MCF 10A (cell line): ENCODE results near the gene C1orf198. TPM values are rescaled to one million over a fixed set of nuclear protein-coding genes. Genes with fewer than 3 reads are reported as not detected.
A peak's percentile ranks its signal among the peaks of the same experiment; 100 is the strongest.

Source experiments
- BruUV-seq: library from RNA; stranded (reverse); fragments of 400-500 nt; replicated peaks from 2 replicates; lab custom pipeline; 2021; lab: Mats Ljungman, UMichigan
- CTCF ChIA-PET: fragments of 300-600 bp; sonication (Branson Sonifier 250); formaldehyde crosslinking; extraction: SDS; loops from one replicate; lab custom pipeline; 2021; ENCODE audit warnings: antibody characterized with exemption, inconsistent platforms; lab: Yijun Ruan, JAX
- POLR2A ChIA-PET: fragments of 300-600, 350-650 bp; sonication (Branson Sonifier 250); formaldehyde crosslinking; extraction: SDS; loops from one replicate; lab custom pipeline; 2020; ENCODE audit warnings: antibody characterized with exemption, inconsistent platforms; lab: Yijun Ruan, JAX
- DNase-seq: peaks from one replicate; pipeline ENCODE4 v3.0.0-alpha.2; 2018; ENCODE audit not compliant: unreplicated experiment
- H3K27ac Mint-ChIP-seq: one replicate; pipeline ENCODE4 v1.8.0; 2022; ENCODE audit warnings: mild to moderate bottlenecking, low read depth, mixed read lengths; ENCODE audit not compliant: unreplicated experiment
- H3K27me3 Mint-ChIP-seq: one replicate; pipeline ENCODE4 v1.8.0; 2022; ENCODE audit warnings: mixed read lengths; ENCODE audit not compliant: insufficient read depth, unreplicated experiment
- H3K36me3 Mint-ChIP-seq: one replicate; pipeline ENCODE4 v1.8.0; 2022; ENCODE audit warnings: mild to moderate bottlenecking, moderate library complexity, mixed read lengths; ENCODE audit not compliant: insufficient read depth, unreplicated experiment
- H3K4me1 Mint-ChIP-seq: one replicate; pipeline ENCODE4 v1.8.0; 2022; ENCODE audit warnings: mixed read lengths; ENCODE audit not compliant: insufficient read depth, unreplicated experiment
- H3K4me3 Mint-ChIP-seq: one replicate; pipeline ENCODE4 v1.8.0; 2022; ENCODE audit warnings: mild to moderate bottlenecking, moderate library complexity, mixed read lengths; ENCODE audit not compliant: unreplicated experiment
- H3K9me3 Mint-ChIP-seq: one replicate; pipeline ENCODE4 v1.8.0; 2022; ENCODE audit warnings: mixed read lengths; ENCODE audit not compliant: unreplicated experiment
- CTCF ChIP-seq: fragments of 200-600 bp; IDR thresholded peaks from one replicate; pipeline ENCODE4 v1.8.0; 2022; ENCODE audit warnings: antibody characterized with exemption, mild to moderate bottlenecking; ENCODE audit not compliant: unreplicated experiment
- intact Hi-C: fragments of 100-400 bp; cut with micrococcal nuclease; formaldehyde crosslinking; loops from 2 replicates; pipeline ENCODE4 v1.14.1; 2022
- total RNA-seq: library from RNA; stranded (reverse); gene quantifications from 2 replicates; pipeline ENCODE4 v1.2.3, GENCODE V29; 2022

Gene C1orf198
- total RNA-seq, 1 experiment from 2014 or later, result 13.7 TPM

- DNase-seq, result no peak
- Mint-ChIP-seq H3K27ac (no peak overlapping the region), H3K4me1 (no peaks in the 10 kb centered on the region), H3K9me3 (no peaks in the 10 kb centered on the region), H3K36me3 (no peaks in the 10 kb centered on the region), H3K27me3 (peaks cover 36% of the 10 kb centered on the region), H3K4me3 (no peak overlapping the region)
- no TSS peak for BruUV-seq
- intact Hi-C loops, result loop anchor here (5.0 kb wide), 1 partner anchor 72 kb away; the partner anchor contains the start of gene C1orf198
- ChIA-PET CTCF (interaction anchor here (0.6 to 4.1 kb wide), 7 partner anchors 12 to 417 kb away, joined by 3 to 70 read pairs (median 3); no protein-coding TSS in a partner anchor), POLR2A (interaction anchor here (0.6 kb wide), 2 partner anchors 17 to 149 kb away, joined by 3 read pairs; no protein-coding TSS in a partner anchor)
- no peak for TF ChIP-seq CTCF
Measured at GRCh38 chr1:230794871-230795605, 73.3 kb downstream of the C1orf198 start.

DNA sequence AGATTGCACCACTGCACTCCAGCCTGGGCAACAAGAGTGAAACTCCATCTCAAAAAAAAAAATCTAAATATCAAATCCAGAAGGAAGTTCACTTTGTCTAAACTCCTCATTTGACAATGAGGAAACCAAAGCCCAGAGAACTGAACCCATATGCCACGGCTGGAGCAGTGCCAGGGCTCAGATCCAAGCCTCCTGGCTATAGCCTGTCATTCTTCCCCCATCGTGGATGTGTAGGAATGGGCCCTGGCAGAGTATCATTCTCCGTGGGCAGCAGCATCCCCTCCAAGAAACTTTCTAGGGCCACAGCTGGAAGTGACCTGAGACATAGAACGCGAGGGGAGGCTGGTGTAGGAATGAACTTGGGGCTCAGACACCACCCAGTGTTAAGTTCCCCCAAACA, 73.9 kb downstream of the C1orf198 start:
- Mint-ChIP-seq H3K9me3 (no peaks in the 10 kb centered on the region), H3K4me1 (no peaks in the 10 kb centered on the region), H3K27me3 (peaks cover 40% of the 10 kb centered on the region), H3K36me3 (no peaks in the 10 kb centered on the region), H3K4me3 (no peak overlapping the region), H3K27ac (no peak overlapping the region)
- intact Hi-C loops, result no loop called here
- no TSS peak for BruUV-seq
- POLR2A ChIA-PET, result interaction anchor here (0.6 kb wide), 2 partner anchors 18 to 150 kb away, joined by 3 read pairs; no protein-coding TSS in a partner anchor
- TF ChIP-seq CTCF, result no peak
- CTCF ChIA-PET, result interaction anchor here (0.6 to 4.1 kb wide), 5 partner anchors 17 to 417 kb away, joined by 3 to 70 read pairs (median 3); no protein-coding TSS in a partner anchor
- DNase-seq, result peak; percentile 51

GRCh38 chr1:230793463-230793745, 74.9 kb downstream of the C1orf198 start:
- no TSS peak for BruUV-seq
- no peak overlapping the region for H3K27ac Mint-ChIP-seq
- CTCF ChIA-PET, result interaction anchor here (0.8 kb wide), 1 partner anchor 414 kb away, joined by 4 read pairs; no protein-coding TSS in a partner anchor
- H3K4me1 Mint-ChIP-seq, result no peaks in the 10 kb centered on the region
- H3K4me3 Mint-ChIP-seq, result no peak overlapping the region
- H3K27me3 Mint-ChIP-seq, result peaks cover 48% of the 10 kb centered on the region
- POLR2A ChIA-PET, result no interaction called here
- no peak for DNase-seq
- intact Hi-C loops, result loop anchor here (1.0 kb wide), 1 partner anchor 161 kb away; no protein-coding TSS in a partner anchor
- no peaks in the 10 kb centered on the region for H3K36me3 Mint-ChIP-seq
- H3K9me3 Mint-ChIP-seq, result no peaks in the 10 kb centered on the region
- TF ChIP-seq CTCF, result no peak

GRCh38 chr1:230792691-230793462, 75.4 kb downstream of the C1orf198 start:
- intact Hi-C loops, result loop anchor here (1.0 kb wide), 1 partner anchor 161 kb away; no protein-coding TSS in a partner anchor
- no peaks in the 10 kb centered on the region for H3K9me3 Mint-ChIP-seq
- H3K4me1 Mint-ChIP-seq, result no peaks in the 10 kb centered on the region
- BruUV-seq, result no TSS peak
- no peaks in the 10 kb centered on the region for H3K36me3 Mint-ChIP-seq
- TF ChIP-seq CTCF, result peak; percentile 28
- no peak overlapping the region for H3K27ac Mint-ChIP-seq
- POLR2A ChIA-PET, result no interaction called here
- CTCF ChIA-PET, result interaction anchor here (0.7 to 0.8 kb wide), 2 partner anchors 36 to 414 kb away, joined by 4 read pairs; no protein-coding TSS in a partner anchor
- DNase-seq, result peak; percentile 39
- H3K4me3 Mint-ChIP-seq, result no peak overlapping the region
- H3K27me3 Mint-ChIP-seq, result peaks cover 53% of the 10 kb centered on the region
